HUDEP-2 (cell line): ENCODE results near the gene RNF220.

Experiments used
- DNase-seq, 76 experiments: peaks; one replicate each; lab custom pipeline; 2025; ENCODE audit not compliant: unreplicated experiment in 76 of 76; lab: John Stamatoyannopoulos, UW

The RNF220 gene

DNA sequence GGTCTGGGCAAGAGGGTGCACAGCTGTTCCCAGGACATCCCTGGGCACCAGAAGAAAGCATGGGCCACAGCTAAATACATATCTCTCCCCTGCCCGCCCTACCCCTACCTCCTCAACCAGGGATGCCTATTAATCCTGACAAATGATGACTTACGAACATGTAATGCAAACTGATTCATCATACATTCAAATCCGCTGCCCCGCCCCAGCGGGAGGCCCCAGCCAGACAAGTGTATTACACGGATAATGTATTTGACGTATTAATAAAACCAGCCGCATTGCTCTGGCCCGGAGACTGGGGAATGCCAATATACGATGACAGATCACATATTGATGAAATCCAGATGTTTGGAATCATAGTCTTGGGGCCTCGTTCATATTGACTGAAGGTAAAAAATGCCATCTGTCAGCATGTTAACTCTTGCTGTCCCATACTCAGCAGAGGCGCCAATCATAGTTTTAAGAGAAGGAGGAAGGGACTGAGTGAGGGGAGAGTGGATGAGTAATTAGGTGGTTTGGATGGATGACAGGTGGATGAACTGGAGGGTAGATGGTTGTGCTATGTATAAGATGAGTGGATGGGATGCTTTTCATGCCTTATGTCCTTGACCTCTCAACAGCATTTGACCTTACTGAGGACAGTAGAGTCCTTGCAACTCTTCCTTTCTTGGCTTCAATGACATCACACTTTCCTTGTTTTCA, 201.0 kb downstream of the RNF220 start:
- no peak for DNase-seq

DNA sequence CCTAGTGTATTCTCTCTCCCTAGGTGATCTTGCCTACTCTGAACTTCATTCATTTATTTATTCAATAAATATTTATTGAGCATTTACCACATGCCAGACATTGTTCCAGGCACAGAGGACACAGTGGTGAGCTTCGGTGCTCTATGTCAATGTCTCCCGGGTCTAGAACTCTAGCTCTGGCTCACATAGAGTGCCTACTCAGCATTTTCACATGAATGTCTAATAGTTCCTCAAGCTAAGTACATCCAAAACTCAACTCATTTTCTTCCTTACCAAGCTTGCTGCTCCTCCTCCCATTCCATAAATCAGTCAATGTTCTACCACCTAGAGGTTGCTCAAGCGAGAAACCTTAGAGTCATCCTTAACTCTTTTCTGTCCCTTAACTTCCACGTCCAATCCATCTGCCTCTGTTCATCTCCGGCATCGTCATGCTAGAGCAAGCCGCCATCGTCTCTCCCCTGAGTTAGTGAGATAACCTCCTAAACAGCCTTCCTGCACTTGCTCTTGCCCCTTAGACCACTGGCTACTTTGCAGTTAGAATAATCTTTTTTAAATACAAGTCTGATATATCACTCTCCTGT, 201.7 kb downstream of the RNF220 start:
- no peak for DNase-seq

DNA sequence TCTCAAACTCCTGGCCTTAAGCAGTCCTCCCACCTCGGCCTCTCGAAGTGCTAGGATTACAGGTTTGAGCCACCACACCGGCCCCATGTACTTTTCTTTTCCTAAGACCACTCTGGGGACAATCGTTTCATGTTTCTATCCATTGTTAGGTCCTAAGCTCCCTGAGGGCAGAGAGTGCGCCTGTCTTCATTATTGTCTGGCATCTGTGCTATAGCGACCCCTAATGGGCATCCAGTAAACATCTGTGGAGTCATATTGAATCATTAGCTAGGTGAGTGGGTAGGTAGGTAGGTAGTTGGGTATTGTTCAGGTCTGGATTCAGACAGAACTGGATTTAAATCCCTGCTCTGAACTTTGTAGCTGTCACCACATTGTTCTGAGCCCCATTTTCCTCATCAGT, 203.1 kb downstream of the RNF220 start:
- peak in 4 of 76 experiments; percentile 2 to 9 (median 7) for DNase-seq

GRCh38 chr1:44609412-44609767, 204.3 kb downstream of the RNF220 start:
- peak in 66 of 76 experiments; percentile 6 to 81 (median 57) for DNase-seq

DNA sequence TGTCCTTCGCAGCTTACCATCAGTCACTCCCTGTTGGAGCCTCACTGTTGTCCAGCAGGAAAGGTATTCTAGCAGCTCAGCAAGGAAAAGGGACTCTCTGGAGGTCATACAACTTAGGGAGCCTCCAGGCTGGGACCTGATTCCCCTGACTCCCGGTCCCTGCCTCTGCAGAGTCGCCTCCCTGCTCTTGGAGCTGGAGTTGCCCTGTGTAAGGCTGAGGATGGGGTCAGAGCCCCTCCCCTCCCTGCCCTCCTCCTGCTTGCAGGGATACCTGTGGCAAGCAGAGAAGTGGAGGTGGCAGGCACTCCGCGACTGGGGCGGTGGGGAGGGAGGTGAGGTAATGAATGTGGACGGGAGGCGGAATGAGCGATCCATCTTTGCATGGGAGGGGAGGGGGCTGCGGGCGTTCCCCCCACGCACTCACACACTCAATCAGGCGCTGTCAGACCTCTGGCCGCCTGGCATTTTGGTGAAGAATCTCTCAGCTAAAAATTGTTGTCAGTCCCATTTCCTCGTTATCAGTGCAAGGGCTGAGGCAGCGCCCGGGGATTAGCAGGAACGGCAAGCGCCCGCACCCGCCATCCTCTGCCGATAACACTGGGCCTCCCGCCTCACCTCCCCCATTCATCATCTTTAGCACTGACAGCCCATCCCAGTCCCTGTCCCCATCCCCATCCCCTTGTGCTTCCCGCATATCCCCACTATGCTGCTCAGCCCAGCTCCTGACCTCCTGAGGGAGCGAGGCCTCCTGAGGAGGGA, 204.9 kb downstream of the RNF220 start:
- DNase-seq, result peak in 32 of 76 experiments; percentile 4 to 81 (median 43)

DNA sequence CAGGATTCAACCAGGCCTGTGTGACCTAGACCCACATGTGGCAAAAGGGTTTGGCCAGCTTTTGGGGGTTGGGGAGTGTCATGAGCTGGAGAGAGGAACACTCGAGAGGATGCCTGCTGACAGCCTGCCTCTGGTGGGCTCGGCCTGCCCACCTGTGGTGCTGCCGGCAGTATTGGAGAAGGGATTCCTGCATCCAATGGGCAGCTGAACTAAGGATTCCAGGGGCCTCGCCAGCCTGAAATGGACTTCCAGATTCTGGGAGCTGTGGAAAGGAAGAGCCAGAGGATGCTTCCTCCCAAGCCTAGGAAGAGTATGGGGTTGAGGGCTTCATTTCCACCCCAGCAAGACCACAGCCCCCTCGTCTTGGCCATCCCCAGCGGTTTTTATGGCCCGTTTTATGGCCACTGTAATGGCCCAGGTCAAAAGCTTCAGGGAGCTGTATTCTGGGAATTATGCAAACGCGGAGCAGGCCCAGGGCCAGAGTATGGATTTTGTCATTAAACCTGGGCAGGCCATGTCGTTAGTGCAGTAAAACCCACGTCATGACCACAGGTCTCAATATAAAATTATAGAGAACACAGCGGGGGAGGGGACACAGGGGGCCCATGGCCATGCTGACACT, 205.6 kb downstream of the RNF220 start:
- peak in 3 of 76 experiments; percentile 2 to 47 (median 28) for DNase-seq

GRCh38 chr1:44611419-44611818, 206.4 kb downstream of the RNF220 start:
- no peak for DNase-seq

DNA sequence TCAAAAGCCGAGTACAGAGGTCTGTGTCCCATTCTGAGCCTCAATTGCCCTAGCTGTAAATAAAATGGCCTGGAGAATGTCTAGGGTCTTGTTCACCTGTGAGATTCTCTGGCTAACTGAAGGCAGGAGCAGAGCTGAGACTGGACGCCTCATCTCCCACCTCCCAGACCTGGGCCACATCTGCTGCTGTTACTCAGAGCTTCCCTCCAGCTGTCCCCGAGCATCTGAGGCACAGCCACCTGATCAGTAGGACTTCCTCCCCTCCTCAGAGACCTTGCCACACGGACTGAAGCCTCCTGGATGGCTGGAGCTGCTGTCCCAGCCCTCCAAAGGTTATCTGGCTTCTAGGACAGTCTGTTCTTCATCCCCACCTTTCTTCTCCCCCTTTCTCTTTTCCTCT, 206.8 kb downstream of the RNF220 start:
- no peak for DNase-seq

DNA sequence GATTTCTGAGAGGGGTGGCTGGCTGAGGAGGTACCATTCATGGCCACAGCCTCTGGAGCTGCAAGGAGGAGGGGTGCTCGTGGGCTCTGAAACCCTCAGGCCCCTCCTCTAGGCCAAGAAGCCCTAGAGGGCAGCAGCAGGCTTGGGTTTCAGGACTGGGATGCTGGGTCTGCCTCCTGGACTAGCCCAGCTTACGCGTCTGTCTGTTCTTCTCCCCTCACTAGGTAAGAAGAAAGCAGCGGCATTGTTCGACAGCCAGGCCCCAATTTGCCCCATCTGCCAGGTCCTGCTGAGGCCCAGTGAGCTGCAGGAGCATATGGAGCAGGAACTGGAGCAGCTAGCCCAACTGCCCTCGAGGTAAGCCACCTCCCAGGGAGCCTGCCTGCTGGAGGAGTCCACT, 208.9 kb downstream of the RNF220 start:
- no peak for DNase-seq

DNA sequence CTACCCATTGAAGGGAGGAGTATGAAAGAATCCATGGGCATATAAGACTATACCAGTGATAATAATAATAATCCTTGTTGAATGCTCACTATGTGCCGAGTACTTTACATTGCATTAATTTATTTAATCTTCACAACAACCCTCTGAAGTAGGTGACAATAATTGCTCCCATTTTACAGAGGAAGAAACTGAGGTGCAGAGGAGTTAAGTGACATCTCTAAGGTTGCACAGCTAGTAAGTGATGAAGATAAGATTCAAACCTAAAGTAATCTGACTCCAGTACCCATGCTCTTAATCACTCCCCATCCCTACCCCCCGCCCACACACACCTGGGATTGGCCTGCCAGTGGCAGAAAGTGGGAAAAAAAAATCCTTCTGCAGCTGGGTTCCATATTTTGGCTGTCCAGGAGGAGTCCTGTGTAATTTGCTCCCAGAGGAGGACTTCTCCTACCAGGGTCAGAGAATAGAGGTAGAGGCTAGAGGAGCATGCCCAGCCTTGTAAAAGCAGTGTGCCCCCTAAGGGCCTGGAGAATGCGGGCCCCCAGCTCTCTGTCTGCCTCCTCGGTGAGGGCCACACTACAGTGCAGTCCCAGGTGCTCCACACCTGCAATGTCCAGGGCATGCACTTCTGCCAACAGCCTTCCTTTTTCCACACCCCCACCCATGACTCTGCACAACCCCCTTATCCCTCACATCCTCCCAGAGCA, 211.4 kb downstream of the RNF220 start:
- no peak for DNase-seq

GRCh38 chr1:44616991-44617702, 212.1 kb downstream of the RNF220 start:
- no peak for DNase-seq

DNA sequence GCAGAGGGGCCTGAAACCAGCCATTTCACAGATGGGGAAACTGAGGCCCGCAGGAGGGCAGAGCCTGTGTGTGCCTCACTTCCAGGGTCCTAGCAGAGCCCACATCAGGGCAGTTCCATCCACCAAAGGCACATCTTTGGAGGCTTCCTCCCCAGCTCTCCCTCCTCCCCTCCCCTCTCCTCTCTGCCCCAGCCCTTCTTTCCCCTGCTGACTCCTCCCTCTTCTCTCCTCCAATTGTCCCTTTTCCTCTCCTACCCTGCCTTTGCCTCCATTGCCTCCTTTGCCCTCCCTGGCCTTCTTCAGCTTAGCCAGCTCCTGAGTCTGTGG, 212.6 kb downstream of the RNF220 start:
- no peak for DNase-seq

DNA sequence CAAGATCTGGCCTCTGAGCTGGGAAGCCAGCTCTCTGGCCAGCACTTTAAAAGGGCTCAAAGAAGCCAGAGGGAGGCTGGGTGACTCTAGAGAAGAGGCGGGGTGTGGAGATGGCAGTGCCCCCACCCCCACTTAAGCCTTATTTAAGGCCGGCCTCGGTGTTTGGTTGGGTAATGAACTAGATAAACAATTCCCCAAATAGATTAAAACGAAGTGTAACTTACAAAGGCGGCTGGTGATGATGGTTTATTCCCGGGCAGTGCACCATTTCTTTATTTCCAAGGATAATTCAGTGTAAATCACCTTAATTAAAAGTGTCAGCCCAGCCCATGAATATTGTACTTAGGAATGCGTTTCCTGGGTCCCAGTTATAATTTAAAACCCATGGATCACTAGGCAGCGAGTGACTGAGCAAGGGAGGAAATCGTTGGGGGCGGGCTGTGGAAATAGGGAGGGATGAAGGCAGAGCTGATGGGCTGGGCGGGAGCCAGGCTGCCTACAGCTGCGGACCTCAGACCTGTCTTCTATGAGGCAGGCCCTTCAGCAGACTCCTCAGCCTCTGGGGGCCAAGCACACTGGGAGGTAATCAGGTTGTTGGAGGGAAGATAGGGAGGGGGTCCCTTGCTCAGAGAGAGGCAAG, 214.3 kb downstream of the RNF220 start:
- no peak for DNase-seq

DNA sequence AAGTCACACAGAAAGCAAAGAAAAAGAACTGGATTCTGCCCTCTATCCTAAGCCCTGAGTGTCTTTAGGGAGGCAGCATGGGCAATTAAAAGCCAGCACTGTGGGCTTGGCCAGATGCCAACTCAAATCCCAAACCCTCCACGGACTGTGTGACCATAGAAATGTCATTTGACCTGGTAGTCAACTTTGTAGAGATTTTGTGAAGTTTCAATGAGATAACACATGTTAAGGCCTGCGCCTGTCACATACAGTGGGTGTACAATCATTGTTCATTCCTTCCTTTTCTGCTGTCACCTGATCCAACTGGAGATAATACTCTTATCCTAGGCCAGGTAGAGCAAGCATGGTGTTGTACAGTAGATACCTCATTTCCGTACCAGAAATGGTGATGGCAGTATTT, 215.0 kb downstream of the RNF220 start:
- peak in 1 of 76 experiments; percentile 11 for DNase-seq

DNA sequence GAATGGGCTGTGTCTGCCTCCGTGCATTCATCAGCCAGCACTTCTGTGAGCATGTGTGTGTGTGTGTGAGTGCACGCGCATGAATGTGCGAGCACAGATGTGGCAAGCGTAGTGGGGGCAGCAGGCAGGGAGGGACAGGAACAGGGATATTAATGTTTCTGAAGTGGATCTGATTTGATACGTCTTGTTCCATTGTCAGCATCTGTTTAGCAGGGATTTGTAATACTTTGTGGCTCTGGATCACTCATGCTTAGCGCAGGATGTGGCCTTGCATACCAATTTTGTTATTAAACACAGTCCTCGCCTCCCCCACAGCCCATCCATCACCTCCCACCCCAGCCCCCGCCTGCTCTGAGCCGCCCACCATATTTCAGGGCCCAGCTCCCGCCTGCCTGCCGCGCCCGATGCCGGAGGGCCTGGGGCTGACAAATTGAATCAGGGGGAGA, 216.8 kb downstream of the RNF220 start:
- no peak for DNase-seq

GRCh38 chr1:44624268-44624901, 219.3 kb downstream of the RNF220 start:
- DNase-seq, result no peak

- no peak for DNase-seq
These were observed 220.3 kb downstream of the RNF220 start for GRCh38 chr1:44625348-44625747.

- DNase-seq, result peak in 1 of 76 experiments; percentile 18
These were observed 224.1 kb downstream of the RNF220 start for GRCh38 chr1:44628962-44629756.
